Neural progenitor cell (in vitro differentiated cells): ENCODE results near the gene SPOCD1. TPM values are rescaled to one million over a fixed set of nuclear protein-coding genes. Genes with fewer than 3 reads are reported as not detected.

Experiments
- DNase-seq: peaks from one replicate; pipeline ENCODE4 v3.0.0-alpha.2; 2016; ENCODE audit warnings: low spot score
- H2AFZ ChIP-seq: fragments of 200-600 bp; sonication (generic); replicated peaks from 2 replicates; pipeline ENCODE4 v1.6.1; 2016; ENCODE audit warnings: antibody characterized with exemption
- H3F3A ChIP-seq: fragments of 200-600 bp; sonication (generic); 2 replicates; pipeline ENCODE4 v1.6.1; 2016; ENCODE audit warnings: antibody characterized with exemption, low read depth
- H3K27ac ChIP-seq: fragments of 200-600 bp; sonication (generic); 2 replicates; pipeline ENCODE4 v1.5.1; 2016; ENCODE audit warnings: mild to moderate bottlenecking
- H3K27me3 ChIP-seq: fragments of 200-600 bp; sonication (generic); 2 replicates; pipeline ENCODE4 v1.6.1; 2016; ENCODE audit warnings: mild to moderate bottlenecking, moderate library complexity
- H3K36me3 ChIP-seq: fragments of 200-600 bp; sonication (generic); 2 replicates; pipeline ENCODE4 v1.5.1; 2016
- H3K4me1 ChIP-seq: fragments of 200-600 bp; sonication (generic); 2 replicates; pipeline ENCODE4 v1.6.1; 2016; ENCODE audit warnings: mixed run types
- H3K4me2 ChIP-seq: fragments of 200-600 bp; sonication (generic); 2 replicates; pipeline ENCODE4 v1.6.1; 2016
- H3K4me3 ChIP-seq: fragments of 200-600 bp; sonication (generic); 2 replicates; pipeline ENCODE4 v1.5.1; 2016
- H3K79me2 ChIP-seq: fragments of 200-600 bp; sonication (generic); 2 replicates; pipeline ENCODE4 v1.6.1; 2016; ENCODE audit warnings: low read depth
- H3K9ac ChIP-seq: fragments of 200-600 bp; sonication (generic); 2 replicates; pipeline ENCODE4 v1.6.1; 2016
- H3K9me3 ChIP-seq: fragments of 200-600 bp; sonication (generic); 2 replicates; pipeline ENCODE4 v1.5.1; 2016; ENCODE audit warnings: low read depth
- H4K20me1 ChIP-seq: fragments of 200-600 bp; sonication (generic); 2 replicates; pipeline ENCODE4 v1.6.1; 2016; ENCODE audit warnings: low read depth
- H3K27ac Mint-ChIP-seq: 3 replicates; pipeline ENCODE4 v1.8.0; 2021; ENCODE audit warnings: mixed read lengths
- H3K27me3 Mint-ChIP-seq: 2 replicates; pipeline ENCODE4 v1.8.0; 2022; ENCODE audit warnings: low read depth, mild to moderate bottlenecking, inconsistent platforms, moderate library complexity, mixed read lengths; ENCODE audit not compliant: insufficient read depth
- H3K36me3 Mint-ChIP-seq: 3 replicates; pipeline ENCODE4 v1.8.0; 2021; ENCODE audit warnings: mixed read lengths
- H3K4me1 Mint-ChIP-seq: 3 replicates; pipeline ENCODE4 v1.8.0; 2021; ENCODE audit warnings: mixed read lengths
- H3K4me3 Mint-ChIP-seq: 3 replicates; pipeline ENCODE4 v1.8.0; 2021; ENCODE audit warnings: mild to moderate bottlenecking, moderate library complexity, mixed read lengths
- H3K9me3 Mint-ChIP-seq: 3 replicates; pipeline ENCODE4 v1.8.0; 2020; ENCODE audit warnings: mixed read lengths
- EZH2 ChIP-seq: fragments of 200-600 bp; sonication (generic); IDR thresholded peaks from 2 replicates; pipeline ENCODE4 v1.6.1; 2017; ENCODE audit warnings: antibody characterized with exemption, mild to moderate bottlenecking, moderate library complexity
- EZH2phosphoT487 ChIP-seq: fragments of 200-600 bp; sonication (generic); IDR thresholded peaks from 2 replicates; pipeline ENCODE4 v1.6.1; 2017; ENCODE audit warnings: antibody characterized with exemption
- total RNA-seq: library from RNA; depleted of rRNA; stranded (reverse); fragments of >200 nt; gene quantifications from 2 replicates; pipeline ENCODE4 v1.2.3, GENCODE V29; 2015; ENCODE audit warnings: low replicate concordance
- TF ChIP-seq, protein P1 (sequence below): fragments of 200-600 bp; sonication (generic); IDR thresholded peaks from 2 replicates; pipeline ENCODE4 v1.5.1; 2017; ENCODE audit warnings: antibody characterized with exemption, mild to moderate bottlenecking

The SPOCD1 gene
- total RNA-seq, 1 donor from 2014 or later, result 1.4 TPM

DNA sequence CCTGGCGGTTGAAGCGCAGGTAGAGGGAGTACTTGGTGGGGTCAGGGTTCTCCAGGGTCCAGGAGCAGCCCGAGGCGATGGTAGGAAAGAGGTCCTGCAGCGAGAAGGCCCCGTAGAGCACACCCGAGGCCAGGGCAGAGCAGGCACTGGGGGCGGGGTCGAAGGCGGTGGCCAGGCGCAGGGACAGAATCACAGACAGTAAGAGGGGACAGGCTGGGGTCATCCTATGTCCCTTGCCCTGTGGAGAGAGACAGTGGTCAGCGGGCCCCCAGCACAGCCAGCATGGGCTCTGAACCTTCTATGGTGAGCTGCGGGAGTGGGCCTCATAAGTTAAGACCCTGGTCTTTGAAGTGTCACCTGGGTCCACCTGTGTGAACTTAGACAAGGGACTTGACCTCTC is 59.2 kb downstream of the SPOCD1 start:
- Histone ChIP-seq H3K4me1 (peaks cover 28% of the 10 kb centered on the region), H3K9me3 (no peaks in the 10 kb centered on the region), H3K4me3 (no peak overlapping the region), H3K9ac (no peak overlapping the region), H3F3A (peaks cover 19% of the 10 kb centered on the region), H3K27me3 (peaks cover 3% of the 10 kb centered on the region), H3K79me2 (peaks cover 4% of the 10 kb centered on the region), H3K27ac (no peak overlapping the region), H4K20me1 (peaks cover 14% of the 10 kb centered on the region), H2AFZ (no peak overlapping the region), H3K4me2 (no peak overlapping the region), H3K36me3 (no peaks in the 10 kb centered on the region)
- no peak overlapping the region for H3K27ac Mint-ChIP-seq
- no peak for DNase-seq
- peaks cover 9% of the 10 kb centered on the region for H3K27me3 Mint-ChIP-seq
- no peaks in the 10 kb centered on the region for H3K36me3 Mint-ChIP-seq
- no peaks in the 10 kb centered on the region for H3K9me3 Mint-ChIP-seq
- H3K4me1 Mint-ChIP-seq, result peaks cover 50% of the 10 kb centered on the region
- no peak overlapping the region for H3K4me3 Mint-ChIP-seq
- TF ChIP-seq, protein P1, sequence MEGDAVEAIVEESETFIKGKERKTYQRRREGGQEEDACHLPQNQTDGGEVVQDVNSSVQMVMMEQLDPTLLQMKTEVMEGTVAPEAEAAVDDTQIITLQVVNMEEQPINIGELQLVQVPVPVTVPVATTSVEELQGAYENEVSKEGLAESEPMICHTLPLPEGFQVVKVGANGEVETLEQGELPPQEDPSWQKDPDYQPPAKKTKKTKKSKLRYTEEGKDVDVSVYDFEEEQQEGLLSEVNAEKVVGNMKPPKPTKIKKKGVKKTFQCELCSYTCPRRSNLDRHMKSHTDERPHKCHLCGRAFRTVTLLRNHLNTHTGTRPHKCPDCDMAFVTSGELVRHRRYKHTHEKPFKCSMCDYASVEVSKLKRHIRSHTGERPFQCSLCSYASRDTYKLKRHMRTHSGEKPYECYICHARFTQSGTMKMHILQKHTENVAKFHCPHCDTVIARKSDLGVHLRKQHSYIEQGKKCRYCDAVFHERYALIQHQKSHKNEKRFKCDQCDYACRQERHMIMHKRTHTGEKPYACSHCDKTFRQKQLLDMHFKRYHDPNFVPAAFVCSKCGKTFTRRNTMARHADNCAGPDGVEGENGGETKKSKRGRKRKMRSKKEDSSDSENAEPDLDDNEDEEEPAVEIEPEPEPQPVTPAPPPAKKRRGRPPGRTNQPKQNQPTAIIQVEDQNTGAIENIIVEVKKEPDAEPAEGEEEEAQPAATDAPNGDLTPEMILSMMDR, result no peak
- TF ChIP-seq EZH2 (no peak), EZH2phosphoT487 (no peak)

DNA sequence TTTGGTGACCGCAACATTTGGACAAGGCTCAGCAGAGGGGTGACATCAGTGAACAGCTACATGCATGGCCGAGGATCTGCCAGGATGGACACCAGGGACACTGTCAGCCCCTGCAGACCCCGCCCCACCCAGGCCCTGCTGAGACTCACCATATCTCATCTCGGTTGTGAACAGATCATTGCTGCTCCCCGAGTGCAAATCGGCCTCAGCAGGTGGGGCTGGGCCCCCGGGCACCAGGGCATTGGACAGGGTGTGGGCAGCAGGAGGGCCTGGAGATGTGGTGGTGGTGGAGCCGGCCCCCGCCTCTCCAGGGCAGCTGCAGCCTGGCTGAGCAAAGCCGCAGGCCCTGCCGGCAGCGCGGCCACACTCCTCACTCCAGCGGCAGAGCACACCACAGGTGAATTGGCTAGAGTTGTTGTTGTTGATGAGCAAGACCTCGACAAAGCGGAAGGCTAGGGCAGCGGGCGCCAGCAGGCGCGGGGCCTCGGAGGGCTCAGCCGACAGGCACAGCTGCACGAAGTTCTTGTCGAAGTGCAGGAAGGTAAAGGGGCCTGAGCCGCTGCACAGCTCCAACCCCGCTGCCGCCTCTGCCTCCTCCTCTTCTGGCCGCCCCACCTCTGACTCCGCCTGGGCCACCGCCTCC is 59.9 kb downstream of the SPOCD1 start:
- no peak overlapping the region for H2AFZ ChIP-seq
- no peaks in the 10 kb centered on the region for H3K9me3 Mint-ChIP-seq
- TF ChIP-seq EZH2, result no peak
- TF ChIP-seq EZH2phosphoT487, result no peak
- TF ChIP-seq, protein P1, result no peak
- H3F3A ChIP-seq, result peaks cover 13% of the 10 kb centered on the region
- H3K27me3 Mint-ChIP-seq, result peaks cover 9% of the 10 kb centered on the region
- no peaks in the 10 kb centered on the region for H3K9me3 ChIP-seq
- no peak overlapping the region for H3K4me2 ChIP-seq
- DNase-seq, result no peak
- H3K79me2 ChIP-seq, result peaks cover 4% of the 10 kb centered on the region
- no peak overlapping the region for H3K27ac Mint-ChIP-seq
- peaks cover 22% of the 10 kb centered on the region for H3K4me1 ChIP-seq
- no peak overlapping the region for H3K4me3 ChIP-seq
- H3K4me1 Mint-ChIP-seq, result peaks cover 49% of the 10 kb centered on the region
- H3K36me3 ChIP-seq, result no peaks in the 10 kb centered on the region
- no peak overlapping the region for H3K27ac ChIP-seq
- H3K4me3 Mint-ChIP-seq, result no peak overlapping the region
- H3K36me3 Mint-ChIP-seq, result no peaks in the 10 kb centered on the region
- no peak overlapping the region for H3K9ac ChIP-seq
- peaks cover 8% of the 10 kb centered on the region for H4K20me1 ChIP-seq
- no peaks in the 10 kb centered on the region for H3K27me3 ChIP-seq

DNA sequence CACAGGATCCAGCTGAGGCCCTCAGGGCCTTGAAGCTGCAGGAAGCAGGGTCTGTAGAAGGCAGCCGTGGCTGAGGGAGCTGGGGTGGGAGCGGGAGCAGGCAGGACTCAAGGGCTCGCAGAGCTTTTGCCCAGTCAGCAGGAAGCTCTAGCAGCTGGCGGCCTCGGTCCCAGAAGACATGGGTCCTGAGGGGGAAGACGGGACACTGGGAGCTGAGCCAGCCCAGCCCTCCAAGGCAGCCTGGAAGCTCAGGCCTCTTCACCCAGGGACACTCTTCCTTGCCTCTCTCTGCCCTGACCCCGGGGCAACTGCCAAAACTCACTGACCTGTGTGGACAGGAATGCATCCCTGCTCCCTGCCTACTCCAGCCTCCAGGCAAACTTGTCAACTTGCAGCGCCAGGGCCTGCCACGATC is 60.6 kb downstream of the SPOCD1 start:
- H3K36me3 ChIP-seq, result no peaks in the 10 kb centered on the region
- TF ChIP-seq, protein P1, result no peak
- TF ChIP-seq EZH2phosphoT487, result no peak
- no peak for TF ChIP-seq EZH2
- no peak overlapping the region for H3K4me3 ChIP-seq
- Mint-ChIP-seq H3K27ac (peak overlapping the region; percentile 16), H3K36me3 (no peaks in the 10 kb centered on the region), H3K4me1 (peaks cover 51% of the 10 kb centered on the region), H3K9me3 (no peaks in the 10 kb centered on the region), H3K27me3 (peaks cover 9% of the 10 kb centered on the region), H3K4me3 (peak overlapping the region; percentile 14)
- peaks cover 20% of the 10 kb centered on the region for H3K4me1 ChIP-seq
- DNase-seq, result no peak
- H3K27me3 ChIP-seq, result no peaks in the 10 kb centered on the region
- no peaks in the 10 kb centered on the region for H3K9me3 ChIP-seq
- no peak overlapping the region for H3K27ac ChIP-seq
- peaks cover 5% of the 10 kb centered on the region for H3F3A ChIP-seq
- H3K4me2 ChIP-seq, result no peak overlapping the region
- no peak overlapping the region for H3K9ac ChIP-seq
- no peak overlapping the region for H2AFZ ChIP-seq
- H4K20me1 ChIP-seq, result peaks cover 8% of the 10 kb centered on the region
- H3K79me2 ChIP-seq, result peaks cover 4% of the 10 kb centered on the region
